EL (cell line): ENCODE data around the gene MFSD6.
A peak's percentile ranks its signal among the peaks of the same experiment; 100 is the strongest.
"Not testable (repeated sequence)": the region's sequence is repeated elsewhere in the genome, so short reads cannot be mapped to it uniquely, and the experiment has no call there.

Experiments
- DNase-seq: peaks from one replicate; pipeline ENCODE4 v3.0.0-alpha.2; 2016

MFSD6 gene

GRCh38 chr2:190407662-190408537, at the start of gene MFSD6:
MFSD6 (plus strand) TSS chr2:190408355; CDS start chr2:190436030, 27,675 bp downstream.
- peak; percentile 30 for DNase-seq

- DNase-seq: not testable (repeated sequence)
These were observed 49.3 kb upstream of the MFSD6 start for GRCh38 chr2:190358655-190359448.

- no peak for DNase-seq
These were observed 47.6 kb upstream of the MFSD6 start for GRCh38 chr2:190360561-190360960.

GRCh38 chr2:190360965-190361364, 47.2 kb upstream of the MFSD6 start:
- no peak for DNase-seq

GRCh38 chr2:190361572-190361971, 46.6 kb upstream of the MFSD6 start:
- DNase-seq: no peak

GRCh38 chr2:190362894-190363293, 45.3 kb upstream of the MFSD6 start:
- no peak for DNase-seq

- DNase-seq: no peak
These were observed 42.5 kb upstream of the MFSD6 start for GRCh38 chr2:190365499-190366204.

- no peak for DNase-seq
These were observed 41.9 kb upstream of the MFSD6 start for GRCh38 chr2:190366248-190366753.

- no peak for DNase-seq
These were observed 41.1 kb upstream of the MFSD6 start for GRCh38 chr2:190367091-190367490.

- no peak for DNase-seq
These were observed 38.5 kb upstream of the MFSD6 start for GRCh38 chr2:190369635-190370034.

GRCh38 chr2:190376083-190376482, 32.1 kb upstream of the MFSD6 start:
- DNase-seq: no peak

- DNase-seq: no peak
These were observed 31.4 kb upstream of the MFSD6 start for GRCh38 chr2:190376591-190377245.

GRCh38 chr2:190378880-190379237, 29.3 kb upstream of the MFSD6 start:
- DNase-seq: no peak

- DNase-seq: no peak
These were observed 28.7 kb upstream of the MFSD6 start for GRCh38 chr2:190379249-190379964.

- DNase-seq: no peak
These were observed 27.2 kb upstream of the MFSD6 start for GRCh38 chr2:190380962-190381412.

- peak; percentile 34 for DNase-seq
These were observed 25.3 kb upstream of the MFSD6 start for GRCh38 chr2:190382851-190383250.

- DNase-seq: no peak
These were observed 20.7 kb upstream of the MFSD6 start for GRCh38 chr2:190387422-190387821.

GRCh38 chr2:190396271-190396670, 11.9 kb upstream of the MFSD6 start:
- DNase-seq: no peak

GRCh38 chr2:190402986-190403603, 5.1 kb upstream of the MFSD6 start:
- DNase-seq: no peak

- peak; percentile 40 for DNase-seq
These were observed 3.7 kb upstream of the MFSD6 start for GRCh38 chr2:190404487-190404886.

GRCh38 chr2:190405070-190405469, 3.1 kb upstream of the MFSD6 start:
- DNase-seq: no peak
